Lower lobe of right lung (tissue), 2 donors: ENCODE measurements around the gene C3orf18. TPM values are rescaled to one million over a fixed set of nuclear protein-coding genes. Genes with fewer than 3 reads are reported as not detected.

ENCODE experiments used
- ATAC-seq, 2 donors: fragments of 200-7000 bp; cut with Tn5 transposase; one replicate each; pipeline ENCODE4 v1.9.1; 2020 to 2022; ENCODE audit warnings: mild to moderate bottlenecking in 2 of 2, moderate library complexity in 2 of 2
- DNase-seq: peaks from one replicate; pipeline ENCODE4 v3.0.0-alpha.2; 2020
- H3K27ac ChIP-seq: fragments of 200-600 bp; one replicate; pipeline ENCODE4 v1.8.0; 2022
- H3K27me3 ChIP-seq: fragments of 200-600 bp; one replicate; pipeline ENCODE4 v1.8.0; 2022; ENCODE audit warnings: low read depth
- H3K36me3 ChIP-seq: fragments of 200-600 bp; one replicate; pipeline ENCODE4 v1.8.0; 2022; ENCODE audit warnings: mild to moderate bottlenecking
- H3K4me1 ChIP-seq: fragments of 200-600 bp; one replicate; pipeline ENCODE4 v1.8.0; 2022
- H3K4me3 ChIP-seq: fragments of 200-600 bp; one replicate; pipeline ENCODE4 v1.8.0; 2022; ENCODE audit warnings: mild to moderate bottlenecking
- H3K9me3 ChIP-seq: fragments of 200-600 bp; one replicate; pipeline ENCODE4 v1.8.0; 2022
- CTCF ChIP-seq: fragments of 200-600 bp; IDR thresholded peaks from one replicate; pipeline ENCODE4 v1.8.0; 2022; ENCODE audit warnings: antibody characterized with exemption, mild to moderate bottlenecking
- intact Hi-C: fragments of 100-400 bp; cut with DNase I; formaldehyde crosslinking; loops from one replicate; pipeline ENCODE4 v1.11.0; 2022
- total RNA-seq: library from RNA; stranded (reverse); fragmentation: NEBNext Ultra II Directional; extraction: Animal tissue kit (Norgen Biotek cat#: 25700); gene quantifications from one replicate; pipeline ENCODE4 v1.2.1, GENCODE V29; 2021
- donor health status: DM: no; HTN: yes; CAD: no; lungs with severe emphysema.

C3orf18 gene
- total RNA-seq, 1 donor from 2014 or later, result 6.7 TPM

DNA sequence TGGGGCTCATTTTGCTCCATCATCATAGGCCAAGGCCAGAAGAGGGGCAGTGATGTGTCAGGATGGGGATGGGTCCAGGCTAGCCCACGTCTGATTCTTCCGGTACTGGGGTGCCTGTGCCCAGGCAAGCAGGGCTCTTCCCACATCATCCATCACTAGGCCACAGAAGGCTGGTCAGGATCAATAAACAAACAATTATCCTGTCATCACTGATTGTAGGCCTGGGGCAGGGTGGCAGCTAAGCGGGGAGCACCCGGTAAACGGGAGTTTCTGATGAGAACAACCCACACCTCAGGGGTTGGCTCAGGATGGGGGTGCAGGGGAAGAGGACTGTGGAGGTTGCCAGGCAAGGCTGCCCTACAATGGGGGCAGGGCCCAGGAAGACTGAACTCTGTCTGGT lies 46.0 kb downstream of the C3orf18 start:
- intact Hi-C loops, result no loop called here
- no peak for DNase-seq
- no peaks in the 10 kb centered on the region for H3K36me3 ChIP-seq
- H3K27ac ChIP-seq, result no peak overlapping the region
- no peak overlapping the region for H3K4me3 ChIP-seq
- peaks cover 4% of the 10 kb centered on the region for H3K4me1 ChIP-seq
- no peaks in the 10 kb centered on the region for H3K9me3 ChIP-seq
- no peak for TF ChIP-seq CTCF
- no peak for ATAC-seq
- no peaks in the 10 kb centered on the region for H3K27me3 ChIP-seq

DNA sequence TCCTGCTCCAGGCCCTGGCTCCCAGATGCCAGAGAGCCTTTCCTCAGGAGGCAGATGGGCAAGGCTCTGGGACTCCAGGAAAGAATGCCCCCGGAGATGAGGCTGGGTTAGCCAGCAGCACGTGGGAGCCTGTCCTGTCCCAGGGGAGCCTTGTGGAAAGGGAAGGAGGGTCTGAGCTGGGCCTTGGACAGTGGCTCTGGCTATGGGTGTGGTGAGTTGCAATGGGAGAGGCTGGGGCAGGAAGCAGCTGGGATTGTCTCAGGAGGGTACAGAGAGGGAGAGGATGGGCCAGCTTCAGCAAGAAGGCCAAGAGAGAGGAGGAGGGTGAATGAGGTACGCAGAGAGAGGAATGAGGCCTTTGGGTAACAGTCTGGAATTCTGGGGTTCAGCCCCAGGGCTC lies 46.7 kb downstream of the C3orf18 start:
- no peak overlapping the region for H3K27ac ChIP-seq
- peaks cover 11% of the 10 kb centered on the region for H3K4me1 ChIP-seq
- DNase-seq (no peak), ATAC-seq (no peak)
- H3K9me3 ChIP-seq, result no peaks in the 10 kb centered on the region
- H3K4me3 ChIP-seq, result no peak overlapping the region
- H3K36me3 ChIP-seq, result no peaks in the 10 kb centered on the region
- TF ChIP-seq CTCF, result no peak
- H3K27me3 ChIP-seq, result no peaks in the 10 kb centered on the region
- intact Hi-C loops, result no loop called here

DNA sequence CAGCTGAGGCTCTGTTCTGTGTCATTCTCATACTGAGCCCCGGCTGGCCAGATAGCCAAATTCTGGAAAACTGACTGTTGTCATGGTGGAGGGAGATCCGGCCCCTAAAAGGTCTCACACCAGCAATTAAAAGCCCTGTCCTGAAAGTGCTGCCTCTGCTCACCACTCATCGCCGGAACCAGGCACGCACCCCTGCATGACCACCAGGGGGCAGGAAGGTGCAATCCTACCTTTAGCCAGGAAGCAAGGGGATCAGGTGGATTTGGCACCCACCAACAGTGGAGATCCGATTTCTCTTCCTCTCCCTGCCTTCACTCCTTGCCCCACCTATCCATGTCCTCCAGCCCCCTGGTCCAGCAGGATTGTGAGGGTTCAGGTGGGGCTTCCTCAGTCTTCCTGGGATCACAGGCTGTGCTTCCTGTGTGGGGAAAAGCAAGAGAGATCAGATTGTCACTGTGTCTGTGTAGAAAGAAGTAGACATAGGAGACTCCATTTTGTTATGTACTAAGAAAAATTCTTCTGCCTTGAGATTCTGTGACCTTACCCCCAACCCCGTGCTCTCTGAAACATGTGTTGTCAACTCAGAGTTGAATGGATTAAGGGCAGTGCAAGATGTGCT lies 48.0 kb downstream of the C3orf18 start:
- intact Hi-C loops, result no loop called here
- peak; percentile 93 for TF ChIP-seq CTCF
- Histone ChIP-seq H3K27ac (no peak overlapping the region), H3K9me3 (no peaks in the 10 kb centered on the region), H3K27me3 (no peaks in the 10 kb centered on the region), H3K4me1 (peaks cover 20% of the 10 kb centered on the region), H3K4me3 (no peak overlapping the region), H3K36me3 (no peaks in the 10 kb centered on the region)
- ATAC-seq (peak; percentile 78), DNase-seq (peak; percentile 72)

DNA sequence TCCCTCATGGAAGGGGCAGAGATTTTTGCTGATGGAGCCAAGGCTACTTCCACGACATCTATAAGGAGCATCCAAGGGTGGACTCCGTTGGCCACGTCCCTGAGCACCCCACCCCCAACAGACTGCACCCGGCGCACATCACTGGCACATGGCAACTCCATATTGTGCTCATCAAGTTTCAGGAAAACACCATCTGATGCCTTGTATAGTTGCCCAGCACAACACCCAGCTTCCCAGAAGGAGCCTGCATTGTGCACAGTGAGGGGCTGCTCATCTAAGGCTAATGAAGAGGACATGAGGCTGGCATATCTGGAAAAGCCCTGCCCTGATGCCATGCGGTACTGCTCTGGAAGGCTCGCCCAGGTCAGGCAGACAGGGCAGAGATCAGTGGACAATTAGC lies 49.1 kb downstream of the C3orf18 start:
- no peak for TF ChIP-seq CTCF
- Histone ChIP-seq H3K9me3 (no peaks in the 10 kb centered on the region), H3K4me3 (no peak overlapping the region), H3K4me1 (peaks cover 20% of the 10 kb centered on the region), H3K27ac (no peak overlapping the region), H3K27me3 (no peaks in the 10 kb centered on the region), H3K36me3 (no peaks in the 10 kb centered on the region)
- intact Hi-C loops, result no loop called here
- DNase-seq (no peak), ATAC-seq (no peak)

GRCh38 chr3:50517721-50518206 lies 49.8 kb downstream of the C3orf18 start:
- no peaks in the 10 kb centered on the region for H3K27me3 ChIP-seq
- DNase-seq, result no peak
- no peak overlapping the region for H3K27ac ChIP-seq
- no peak overlapping the region for H3K4me3 ChIP-seq
- no peak for ATAC-seq
- intact Hi-C loops, result no loop called here
- peaks cover 20% of the 10 kb centered on the region for H3K4me1 ChIP-seq
- TF ChIP-seq CTCF, result no peak
- H3K9me3 ChIP-seq, result no peaks in the 10 kb centered on the region
- H3K36me3 ChIP-seq, result no peaks in the 10 kb centered on the region
